ENCODE measurements around the gene C11orf91. TPM values are rescaled to one million over a fixed set of nuclear protein-coding genes. Genes with fewer than 3 reads are reported as not detected.

The C11orf91 gene
- total and polyA plus RNA-seq, 2 donors (not counting 3 experiments of a cell fraction or from before 2014, with no cell fraction given): 0.94 to 2.1 TPM

DNA sequence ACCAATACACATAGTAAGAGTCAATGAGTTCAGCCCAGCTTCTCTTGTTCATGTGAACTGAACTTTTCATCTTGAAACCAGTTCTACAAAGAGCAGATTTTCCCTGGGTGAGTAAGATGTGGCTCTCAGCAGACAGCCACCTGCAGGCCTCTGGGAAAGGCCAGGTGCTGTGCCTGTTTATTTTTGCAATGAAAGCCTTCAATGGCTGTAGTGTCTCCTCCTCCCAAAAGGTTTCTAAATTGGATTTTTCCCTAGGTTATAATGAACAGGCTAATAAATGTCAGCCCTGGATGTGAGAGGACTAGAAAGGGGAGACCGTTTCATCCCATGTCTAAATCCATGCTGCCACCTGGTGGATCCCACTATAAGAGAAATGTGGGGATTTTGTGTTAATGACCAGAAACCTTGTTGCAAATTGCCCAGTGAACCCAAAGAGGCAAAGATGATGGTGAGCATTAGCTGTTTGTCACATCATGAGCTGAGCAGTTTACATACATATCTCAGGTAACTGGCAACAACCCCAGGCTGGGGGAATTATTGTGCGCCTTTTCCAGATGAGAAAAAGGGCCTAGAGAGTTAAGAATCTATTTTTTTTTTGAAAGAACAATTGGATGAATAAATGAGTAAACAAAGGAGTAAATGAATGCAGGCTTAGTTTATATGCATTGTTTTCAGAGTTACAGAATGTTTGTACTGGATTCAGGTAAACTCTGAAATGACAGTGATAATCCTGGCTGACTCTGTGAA, 12.7 kb downstream of the C11orf91 start:
- Histone ChIP-seq H3K79me2 (ENCODE audit: control insufficient read depth, insufficient read depth, low read length) (no peaks in the 10 kb centered on the region), H3K27me3 (ENCODE audit: control insufficient read depth in 2 of 2, insufficient read depth in 2 of 2, low read length in 2 of 2) (no peaks in the 10 kb centered on the region), H3K36me3 (ENCODE audit: control insufficient read depth in 2 of 2, extremely low read depth in 1 of 2, insufficient read depth in 2 of 2, low read length in 2 of 2) (no peaks in the 10 kb centered on the region), H4K20me1 (replicated peaks; ENCODE audit: control insufficient read depth, extremely low read depth, insufficient read depth, low read length) (no peaks in the 10 kb centered on the region), H3K4me3 (replicated peaks in 1 of 3; ENCODE audit: insufficient read depth in 1 of 3, low read depth in 1 of 3, low read length in 3 of 3) (no peak overlapping the region), H3K27ac (ENCODE audit: insufficient read depth, low read depth, low read length) (no peak overlapping the region), H3K9me3 (replicated peaks; ENCODE audit: control insufficient read depth, insufficient read depth, low read length) (no peaks in the 10 kb centered on the region), H2AFZ (ENCODE audit: low read depth, low read length) (no peak overlapping the region), H3K4me2 (ENCODE audit: insufficient read depth, low read length) (no peak overlapping the region), H3K4me1 (ENCODE audit: control insufficient read depth, extremely low read depth, insufficient read depth, low read length) (peaks cover 44% of the 10 kb centered on the region), H3K9me1 (replicated peaks; ENCODE audit: control insufficient read depth, extremely low read depth, insufficient read depth, low read length) (no peaks in the 10 kb centered on the region), H3K9ac (replicated peaks; ENCODE audit: extremely low read depth, insufficient read depth, low read length) (no peak overlapping the region)
- peak; percentile 75 for DNase-seq (ENCODE audit: low read depth, low spot score)
- no TSS peak for BruUV-seq (replicated peaks)
- dilution Hi-C loops (cut with MboI; ENCODE audit: extremely low pct_ligation_motif_present, low sequenced_read_pairs) (no loop called here), intact Hi-C loops (cut with micrococcal nuclease) (loop anchor here (1.0 to 10.0 kb wide), 4 partner anchors 145 to 723 kb away; no protein-coding TSS in a partner anchor)
- no peak for TF ChIP-seq GATA2 (IDR thresholded peaks at IDR 0.05; ENCODE audit: insufficient read depth, insufficient read length, low read depth, low read length)
- TF ChIP-seq, protein P1, sequence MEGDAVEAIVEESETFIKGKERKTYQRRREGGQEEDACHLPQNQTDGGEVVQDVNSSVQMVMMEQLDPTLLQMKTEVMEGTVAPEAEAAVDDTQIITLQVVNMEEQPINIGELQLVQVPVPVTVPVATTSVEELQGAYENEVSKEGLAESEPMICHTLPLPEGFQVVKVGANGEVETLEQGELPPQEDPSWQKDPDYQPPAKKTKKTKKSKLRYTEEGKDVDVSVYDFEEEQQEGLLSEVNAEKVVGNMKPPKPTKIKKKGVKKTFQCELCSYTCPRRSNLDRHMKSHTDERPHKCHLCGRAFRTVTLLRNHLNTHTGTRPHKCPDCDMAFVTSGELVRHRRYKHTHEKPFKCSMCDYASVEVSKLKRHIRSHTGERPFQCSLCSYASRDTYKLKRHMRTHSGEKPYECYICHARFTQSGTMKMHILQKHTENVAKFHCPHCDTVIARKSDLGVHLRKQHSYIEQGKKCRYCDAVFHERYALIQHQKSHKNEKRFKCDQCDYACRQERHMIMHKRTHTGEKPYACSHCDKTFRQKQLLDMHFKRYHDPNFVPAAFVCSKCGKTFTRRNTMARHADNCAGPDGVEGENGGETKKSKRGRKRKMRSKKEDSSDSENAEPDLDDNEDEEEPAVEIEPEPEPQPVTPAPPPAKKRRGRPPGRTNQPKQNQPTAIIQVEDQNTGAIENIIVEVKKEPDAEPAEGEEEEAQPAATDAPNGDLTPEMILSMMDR (IDR thresholded peaks at IDR 0.05; ENCODE audit: extremely low read depth in 1 of 2, insufficient read depth in 1 of 2, low read depth in 1 of 2, low read length in 2 of 2): peak; percentile 51 to 74
- TF ChIP-seq FOS (IDR thresholded peaks at IDR 0.05; ENCODE audit: borderline replicate concordance, insufficient read depth, low read length): no peak
- TF ChIP-seq, protein P2, sequence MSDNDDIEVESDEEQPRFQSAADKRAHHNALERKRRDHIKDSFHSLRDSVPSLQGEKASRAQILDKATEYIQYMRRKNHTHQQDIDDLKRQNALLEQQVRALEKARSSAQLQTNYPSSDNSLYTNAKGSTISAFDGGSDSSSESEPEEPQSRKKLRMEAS (IDR thresholded peaks at IDR 0.05; ENCODE audit: insufficient read depth, insufficient read length): no peak
- TF ChIP-seq POLR2AphosphoS5 (IDR thresholded peaks at IDR 0.05; ENCODE audit: insufficient read depth, low read depth, low read length): no peak
- TF ChIP-seq POLR2A (IDR thresholded peaks at IDR 0.05; ENCODE audit: low read depth, low read length): no peak
- no peak for TF ChIP-seq MYC (IDR thresholded peaks at IDR 0.05; ENCODE audit: low read depth, low read length)
- ChIA-PET CTCF (interaction anchor here (1.0 to 12.5 kb wide), 11 partner anchors 15 to 527 kb away, joined by 3 to 171 read pairs (median 9); partner anchors contain the start of genes C11orf91 and CSTF3), POLR2A (no interaction called here)
- FAIRE-seq: peak; percentile 76

All from endothelial cell of umbilical vein (primary cell).